ENCODE results near the gene ASB1. TPM values are rescaled to one million over a fixed set of nuclear protein-coding genes. Genes with fewer than 3 reads are reported as not detected.

ASB1 gene
- total and polyA plus RNA-seq, 8 donors, result 10.7 to 36.8 (median 18.5) TPM

DNA sequence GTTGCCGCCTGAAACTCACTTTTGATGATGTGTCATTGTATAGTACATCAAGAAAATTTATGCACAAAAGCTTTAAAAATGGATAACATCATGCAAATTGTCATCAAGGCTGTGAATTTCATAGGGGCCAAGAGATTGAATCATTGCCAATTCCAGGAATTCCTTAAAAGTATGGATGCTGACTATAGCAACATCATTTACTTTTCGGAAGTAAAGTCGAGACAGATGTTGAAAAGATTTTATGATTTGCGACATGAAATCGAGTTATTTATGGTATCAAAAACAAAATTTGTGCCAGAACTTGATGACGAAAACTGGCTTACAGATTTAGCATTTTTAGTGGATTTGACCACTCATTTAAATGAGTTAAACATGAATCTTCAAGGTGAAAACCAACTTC, 56.3 kb downstream of the ASB1 start:
- 81 to 92% (median 88%) methylated on average over 6 of the region's 6 CpGs for WGBS, 5 donors
- H3K27me3 ChIP-seq, result no peaks in the 10 kb centered on the region
- DNase-seq, result no peak
- H3K27ac ChIP-seq, result no peak overlapping the region
- intact Hi-C loops (cut with DNase I; ENCODE audit: low total_unique reads), result no loop called here
- TF ChIP-seq POLR2A (IDR thresholded peaks at IDR 0.05) (no peak), POLR2AphosphoS5 (IDR thresholded peaks at IDR 0.05) (no peak), EP300 (IDR thresholded peaks at IDR 0.05) (no peak)
- TF ChIP-seq, protein P1, sequence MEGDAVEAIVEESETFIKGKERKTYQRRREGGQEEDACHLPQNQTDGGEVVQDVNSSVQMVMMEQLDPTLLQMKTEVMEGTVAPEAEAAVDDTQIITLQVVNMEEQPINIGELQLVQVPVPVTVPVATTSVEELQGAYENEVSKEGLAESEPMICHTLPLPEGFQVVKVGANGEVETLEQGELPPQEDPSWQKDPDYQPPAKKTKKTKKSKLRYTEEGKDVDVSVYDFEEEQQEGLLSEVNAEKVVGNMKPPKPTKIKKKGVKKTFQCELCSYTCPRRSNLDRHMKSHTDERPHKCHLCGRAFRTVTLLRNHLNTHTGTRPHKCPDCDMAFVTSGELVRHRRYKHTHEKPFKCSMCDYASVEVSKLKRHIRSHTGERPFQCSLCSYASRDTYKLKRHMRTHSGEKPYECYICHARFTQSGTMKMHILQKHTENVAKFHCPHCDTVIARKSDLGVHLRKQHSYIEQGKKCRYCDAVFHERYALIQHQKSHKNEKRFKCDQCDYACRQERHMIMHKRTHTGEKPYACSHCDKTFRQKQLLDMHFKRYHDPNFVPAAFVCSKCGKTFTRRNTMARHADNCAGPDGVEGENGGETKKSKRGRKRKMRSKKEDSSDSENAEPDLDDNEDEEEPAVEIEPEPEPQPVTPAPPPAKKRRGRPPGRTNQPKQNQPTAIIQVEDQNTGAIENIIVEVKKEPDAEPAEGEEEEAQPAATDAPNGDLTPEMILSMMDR (IDR thresholded peaks at IDR 0.05), result no peak
- H3K9me3 ChIP-seq, result peaks cover 0 to 23% (median 14%) of the 10 kb centered on the region in 4 donors
- H3K4me3 ChIP-seq, result no peak overlapping the region
- no peaks in the 10 kb centered on the region for H3K36me3 ChIP-seq
- H3K4me1 ChIP-seq, result no peaks in the 10 kb centered on the region

DNA sequence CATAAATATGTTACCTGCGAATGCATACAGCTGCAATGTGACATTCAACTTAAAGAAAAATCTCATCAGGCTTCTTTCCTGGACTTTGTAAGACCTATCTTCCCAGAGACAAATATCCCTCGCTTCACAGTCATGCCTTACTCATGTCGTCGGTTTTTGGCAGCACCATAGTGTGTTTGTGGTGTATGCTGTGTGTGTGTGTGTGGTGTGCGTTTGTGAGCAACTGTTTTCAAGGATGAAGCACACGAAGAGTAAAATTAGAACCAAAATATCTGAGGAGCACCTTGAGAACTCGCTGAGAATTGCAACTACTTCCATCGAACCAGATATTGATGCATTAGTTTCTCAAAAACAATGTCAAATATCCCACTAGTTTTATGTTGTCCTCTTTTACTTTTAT, 56.9 kb downstream of the ASB1 start:
- Histone ChIP-seq H3K4me1 (no peaks in the 10 kb centered on the region), H3K36me3 (no peaks in the 10 kb centered on the region), H3K27me3 (no peaks in the 10 kb centered on the region), H3K9me3 (peaks cover 0 to 19% (median 12%) of the 10 kb centered on the region in 4 donors), H3K27ac (no peak overlapping the region), H3K4me3 (no peak overlapping the region)
- 70 to 80% (median 78%) methylated on average over 8 of the region's 8 CpGs for WGBS, 5 donors
- DNase-seq, result no peak
- TF ChIP-seq, protein P1 (IDR thresholded peaks at IDR 0.05), result no peak
- no peak for TF ChIP-seq EP300 (IDR thresholded peaks at IDR 0.05)
- TF ChIP-seq POLR2AphosphoS5 (IDR thresholded peaks at IDR 0.05), result no peak
- TF ChIP-seq POLR2A (IDR thresholded peaks at IDR 0.05), result no peak
- intact Hi-C loops (cut with DNase I; ENCODE audit: low total_unique reads), result no loop called here

DNA sequence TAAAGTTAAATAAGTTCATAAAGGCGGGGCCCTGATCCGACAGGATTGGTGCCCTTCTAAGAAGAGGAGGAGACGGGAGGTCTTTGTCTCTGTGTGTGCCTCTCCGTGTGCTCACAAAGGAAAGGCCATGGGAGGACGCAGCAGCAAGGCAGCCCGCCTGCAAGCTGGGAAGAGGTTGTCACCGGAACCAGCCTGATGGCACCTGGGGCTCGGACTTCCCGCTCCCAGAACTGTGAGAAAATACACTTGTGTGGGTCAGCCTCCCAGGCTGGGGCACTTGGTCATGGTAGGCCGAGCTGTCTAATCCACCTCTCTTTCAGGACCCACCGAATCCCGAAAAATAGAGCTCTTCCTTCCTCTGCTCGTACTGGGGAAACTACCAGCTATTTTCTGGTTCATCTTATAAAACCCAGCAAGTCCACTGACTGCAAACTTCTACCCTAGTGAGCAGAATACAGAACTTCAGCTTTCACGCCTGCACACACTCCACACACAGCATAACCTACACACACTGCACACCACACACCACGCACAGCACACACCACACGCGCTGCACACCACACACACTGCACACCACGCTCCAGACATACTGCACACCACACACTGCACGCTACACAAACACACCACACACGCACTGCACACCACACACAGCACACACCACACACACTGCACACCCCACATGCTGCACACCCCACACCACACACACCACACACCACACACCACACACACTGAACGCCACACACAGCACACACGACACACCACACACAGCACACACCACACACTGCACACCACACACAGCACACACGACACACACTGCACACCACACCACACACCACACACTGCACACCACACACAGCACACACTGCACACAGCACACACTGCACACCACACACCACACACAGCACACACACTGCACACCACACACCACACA, 58.1 kb downstream of the ASB1 start:
- no peaks in the 10 kb centered on the region for H3K4me1 ChIP-seq
- intact Hi-C loops (cut with DNase I; ENCODE audit: low total_unique reads), result no loop called here
- H3K27ac ChIP-seq, result no peak overlapping the region
- H3K4me3 ChIP-seq, result no peak overlapping the region
- H3K27me3 ChIP-seq, result no peaks in the 10 kb centered on the region
- 89 to 94% (median 92%) methylated on average over 23 of the region's 23 CpGs for WGBS, 5 donors
- TF ChIP-seq POLR2A (IDR thresholded peaks at IDR 0.05) (no peak), EP300 (IDR thresholded peaks at IDR 0.05) (no peak), POLR2AphosphoS5 (IDR thresholded peaks at IDR 0.05) (no peak)
- TF ChIP-seq, protein P1 (IDR thresholded peaks at IDR 0.05), result no peak
- no peaks in the 10 kb centered on the region for H3K36me3 ChIP-seq
- DNase-seq, result peak in 1 of 2 donors; percentile 21
- H3K9me3 ChIP-seq, result peaks cover 0 to 13% (median 9%) of the 10 kb centered on the region in 4 donors

- 94 to 99% (median 97%) methylated on average over 5 of the region's 5 CpGs for WGBS, 5 donors
- no peak for TF ChIP-seq POLR2A (IDR thresholded peaks at IDR 0.05)
- no peak for TF ChIP-seq EP300 (IDR thresholded peaks at IDR 0.05)
- TF ChIP-seq, protein P1 (IDR thresholded peaks at IDR 0.05), result no peak
- no peak for TF ChIP-seq POLR2AphosphoS5 (IDR thresholded peaks at IDR 0.05)
- Histone ChIP-seq H3K27me3 (no peaks in the 10 kb centered on the region), H3K4me1 (no peaks in the 10 kb centered on the region), H3K36me3 (no peaks in the 10 kb centered on the region), H3K9me3 (peaks cover 0 to 3% (median under 1%) of the 10 kb centered on the region in 4 donors), H3K27ac (no peak overlapping the region), H3K4me3 (no peak overlapping the region)
- DNase-seq, result no peak
- intact Hi-C loops (cut with DNase I; ENCODE audit: low total_unique reads), result no loop called here
These were observed 59.6 kb downstream of the ASB1 start for GRCh38 chr2:238486123-238486848.
